Tibial nerve (tissue), 4 donors: Measurements from ENCODE around the gene ARHGAP23.
"Not testable (repeated sequence)": the region's sequence is repeated elsewhere in the genome, so short reads cannot be mapped to it uniquely, and the experiment has no call there.

ENCODE experiments used
- CTCF ChIP-seq, 5 experiments: fragments of 200-600 bp in 3 of 5; fragments of 450-650 bp in 2 of 5; sonication (generic) in 3 of 5; IDR thresholded peaks; one replicate each; pipeline ENCODE4 v1.5.1; 2016 to 2019; ENCODE audit warnings: antibody characterized with exemption in 5 of 5, mild to moderate bottlenecking in 3 of 5, moderate library complexity in 2 of 5
- EP300 ChIP-seq, 2 donors: sonication (generic); formaldehyde crosslinking; IDR thresholded peaks; one replicate each; pipeline ENCODE4 v1.6.1; 2017; ENCODE audit warnings: antibody characterized with exemption in 2 of 2, mild to moderate bottlenecking in 1 of 2
- POLR2A ChIP-seq, 2 donors: fragments of 450-650 bp; IDR thresholded peaks; one replicate each; pipeline ENCODE4 v1.6.1; 2017; ENCODE audit warnings: antibody characterized with exemption in 2 of 2, mild to moderate bottlenecking in 2 of 2, moderate library complexity in 2 of 2

GRCh38 chr17:38497656-38498055 is 69.4 kb downstream of the ARHGAP23 start:
- TF ChIP-seq CTCF, POLR2A, EP300 (IDR thresholded peaks at IDR 0.05): not testable (repeated sequence)
